Hepatocyte (in vitro differentiated cells): ENCODE measurements around the gene CNKSR1. TPM values are rescaled to one million over a fixed set of nuclear protein-coding genes. Genes with fewer than 3 reads are reported as not detected.
A peak's percentile ranks its signal among the peaks of the same experiment; 100 is the strongest.

Experiments used
- DNase-seq: peaks from one replicate; pipeline ENCODE4 v3.0.0-alpha.2; 2016; ENCODE audit warnings: low spot score
- H2AFZ ChIP-seq: fragments of 200-600 bp; sonication (generic); 2 replicates; pipeline ENCODE4 v1.6.0; 2016; ENCODE audit warnings: antibody characterized with exemption, mild to moderate bottlenecking
- H3K27ac ChIP-seq: fragments of 200-600 bp; sonication (generic); 2 replicates; pipeline ENCODE4 v1.5.1; 2016; ENCODE audit warnings: mild to moderate bottlenecking
- H3K27me3 ChIP-seq: fragments of 200-600 bp; sonication (generic); 2 replicates; pipeline ENCODE4 v1.6.1; 2016
- H3K36me3 ChIP-seq: fragments of 200-600 bp; sonication (generic); replicated peaks from 2 replicates; pipeline ENCODE4 v1.5.1; 2016; ENCODE audit warnings: low read depth; ENCODE audit not compliant: insufficient read depth
- H3K4me1 ChIP-seq: fragments of 200-600 bp; sonication (generic); 2 replicates; pipeline ENCODE4 v1.5.1; 2016; ENCODE audit warnings: mild to moderate bottlenecking, moderate library complexity; ENCODE audit not compliant: insufficient read depth
- H3K4me2 ChIP-seq: fragments of 200-600 bp; sonication (generic); 2 replicates; pipeline ENCODE4 v1.6.0; 2016
- H3K4me3 ChIP-seq: fragments of 200-600 bp; sonication (generic); 2 replicates; pipeline ENCODE4 v1.5.1; 2016; ENCODE audit warnings: mild to moderate bottlenecking
- H3K79me2 ChIP-seq: fragments of 200-600 bp; sonication (generic); 2 replicates; pipeline ENCODE4 v1.6.0; 2017; ENCODE audit warnings: mild to moderate bottlenecking
- H3K9me2 ChIP-seq: fragments of 200-600 bp; sonication (generic); replicated peaks from 2 replicates; pipeline ENCODE4 v1.6.0; 2017; ENCODE audit warnings: mild to moderate bottlenecking; ENCODE audit not compliant: insufficient read depth
- H3K9me3 ChIP-seq: fragments of 200-600 bp; sonication (generic); 2 replicates; pipeline ENCODE4 v1.5.1; 2016; ENCODE audit warnings: low read depth, mild to moderate bottlenecking
- H4K20me1 ChIP-seq: fragments of 200-600 bp; sonication (generic); 2 replicates; pipeline ENCODE4 v1.6.0; 2016; ENCODE audit warnings: mild to moderate bottlenecking; ENCODE audit not compliant: insufficient read depth, poor library complexity, severe bottlenecking
- EZH2 ChIP-seq: fragments of 200-600 bp; sonication (generic); IDR thresholded peaks from 2 replicates; pipeline ENCODE4 v1.6.1; 2016; ENCODE audit warnings: antibody characterized with exemption, mild to moderate bottlenecking, borderline replicate concordance
- EZH2phosphoT487 ChIP-seq: fragments of 200-600 bp; sonication (generic); IDR thresholded peaks from one replicate; pipeline ENCODE4 v1.6.1; 2018; ENCODE audit warnings: antibody characterized with exemption, mild to moderate bottlenecking, low read depth, moderate library complexity; ENCODE audit not compliant: unreplicated experiment, severe bottlenecking
- WGBS: methylation state at CpG from one replicate; pipeline ENCODE4 v1.1.6; 2016; ENCODE audit warnings: low lambda C conversion rate; ENCODE audit errors: missing lambda C conversion rate; 5-methylcytosine and 5-hydroxymethylcytosine counted together
- polyA plus RNA-seq: library from polyadenylated mRNA; unstranded; fragments of >200 nt; fragmentation: Nextera tagmentation; extraction: Ambion mirVana; gene quantifications from 2 replicates; pipeline ENCODE4 v1.2.1, GENCODE V29; 2016
- total RNA-seq: library from RNA; depleted of rRNA; stranded (reverse); fragments of >200 nt; gene quantifications from 2 replicates; pipeline ENCODE4 v1.2.3, GENCODE V29; 2014
- TF ChIP-seq, protein P1 (sequence below): fragments of 200-600 bp; sonication (generic); IDR thresholded peaks from 2 replicates; pipeline ENCODE4 v1.5.1; 2016; ENCODE audit warnings: antibody characterized with exemption, mild to moderate bottlenecking; ENCODE audit not compliant: poor library complexity

The CNKSR1 gene
- total and polyA plus RNA-seq, 2 experiments from 2014 or later = 13.3 to 31.4 TPM

DNA sequence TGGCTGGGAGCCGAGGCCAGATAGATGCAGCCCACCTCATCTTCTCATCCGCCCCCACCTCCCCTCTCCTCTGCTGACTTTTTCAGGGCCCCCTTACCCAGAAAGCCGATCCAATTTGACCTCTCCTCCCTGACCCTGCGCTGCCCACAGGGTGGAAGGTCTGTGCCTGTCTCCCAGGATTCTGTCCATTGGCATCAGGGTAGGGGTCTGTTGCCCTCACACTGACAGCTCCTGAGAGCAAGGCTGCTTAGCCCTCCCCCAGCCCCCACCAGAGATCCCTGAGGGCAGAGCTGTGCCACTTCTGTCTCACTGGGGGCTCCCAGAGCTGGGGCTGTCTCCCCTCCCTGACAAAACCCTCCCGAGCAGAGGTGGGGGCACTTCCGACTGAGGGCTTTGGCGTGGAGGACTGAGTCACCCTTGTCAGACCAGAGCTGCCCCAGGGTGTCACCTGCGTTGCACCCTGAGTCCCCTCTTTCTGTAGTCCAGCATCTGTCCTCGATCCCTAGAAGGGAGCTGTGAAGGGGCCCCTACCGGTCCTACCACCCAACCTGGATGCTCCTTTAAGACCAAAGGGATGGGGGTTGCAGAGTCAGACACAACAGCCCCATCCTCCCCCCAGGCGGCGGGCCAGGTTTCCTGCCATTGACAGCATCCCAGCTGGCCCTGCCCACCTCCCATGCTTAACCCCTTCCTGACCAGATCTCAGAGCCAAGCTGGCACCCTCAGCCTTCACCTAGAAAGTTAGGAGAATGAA, 20.8 kb upstream of the CNKSR1 start:
- Histone ChIP-seq H3K9me3 (no peaks in the 10 kb centered on the region), H3K36me3 (no peaks in the 10 kb centered on the region), H3K79me2 (no peaks in the 10 kb centered on the region), H3K4me2 (peak overlapping the region; percentile 11), H2AFZ (no peak overlapping the region), H4K20me1 (no peaks in the 10 kb centered on the region), H3K9me2 (no peaks in the 10 kb centered on the region), H3K4me1 (peaks cover 8% of the 10 kb centered on the region), H3K27me3 (peaks cover 20% of the 10 kb centered on the region), H3K4me3 (no peak overlapping the region), H3K27ac (no peak overlapping the region)
- no peak for TF ChIP-seq EZH2phosphoT487
- no peak for TF ChIP-seq EZH2
- TF ChIP-seq, protein P1, sequence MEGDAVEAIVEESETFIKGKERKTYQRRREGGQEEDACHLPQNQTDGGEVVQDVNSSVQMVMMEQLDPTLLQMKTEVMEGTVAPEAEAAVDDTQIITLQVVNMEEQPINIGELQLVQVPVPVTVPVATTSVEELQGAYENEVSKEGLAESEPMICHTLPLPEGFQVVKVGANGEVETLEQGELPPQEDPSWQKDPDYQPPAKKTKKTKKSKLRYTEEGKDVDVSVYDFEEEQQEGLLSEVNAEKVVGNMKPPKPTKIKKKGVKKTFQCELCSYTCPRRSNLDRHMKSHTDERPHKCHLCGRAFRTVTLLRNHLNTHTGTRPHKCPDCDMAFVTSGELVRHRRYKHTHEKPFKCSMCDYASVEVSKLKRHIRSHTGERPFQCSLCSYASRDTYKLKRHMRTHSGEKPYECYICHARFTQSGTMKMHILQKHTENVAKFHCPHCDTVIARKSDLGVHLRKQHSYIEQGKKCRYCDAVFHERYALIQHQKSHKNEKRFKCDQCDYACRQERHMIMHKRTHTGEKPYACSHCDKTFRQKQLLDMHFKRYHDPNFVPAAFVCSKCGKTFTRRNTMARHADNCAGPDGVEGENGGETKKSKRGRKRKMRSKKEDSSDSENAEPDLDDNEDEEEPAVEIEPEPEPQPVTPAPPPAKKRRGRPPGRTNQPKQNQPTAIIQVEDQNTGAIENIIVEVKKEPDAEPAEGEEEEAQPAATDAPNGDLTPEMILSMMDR = no peak
- WGBS = 34% methylated on average over 12 of the region's 12 CpGs
- no peak for DNase-seq

DNA sequence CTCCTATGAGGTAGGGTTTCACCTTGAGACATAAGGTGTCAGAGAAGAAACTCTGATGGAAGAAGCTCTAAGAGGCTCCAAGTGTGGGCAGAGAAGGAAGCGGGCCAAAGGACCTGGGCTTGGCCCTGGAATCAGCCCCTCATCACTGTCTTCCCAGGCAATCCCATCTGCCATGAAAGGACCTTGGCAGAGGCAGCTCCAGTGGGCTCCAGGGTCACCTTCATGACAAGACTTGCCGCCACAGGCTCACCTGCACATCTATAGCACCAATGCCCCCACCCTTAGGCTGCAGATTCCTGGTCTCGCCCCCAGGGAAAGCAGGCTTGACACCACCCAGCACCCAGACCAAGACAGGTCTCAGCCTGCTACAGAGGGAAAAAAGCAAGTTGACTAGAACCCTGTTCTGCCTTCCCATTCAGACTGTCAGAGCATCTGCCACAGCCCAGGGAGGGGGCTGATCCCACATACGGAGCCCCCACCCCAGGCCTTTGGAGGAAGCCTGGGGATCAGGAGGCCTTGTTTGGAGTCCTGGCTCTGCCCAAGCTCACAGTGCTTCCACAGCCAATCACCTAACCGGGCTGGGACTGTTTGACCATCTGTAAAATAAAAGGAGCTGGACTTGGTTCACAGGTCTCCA, 18.9 kb upstream of the CNKSR1 start:
- H3K4me3 ChIP-seq = no peak overlapping the region
- no peak overlapping the region for H3K4me2 ChIP-seq
- TF ChIP-seq EZH2phosphoT487 (no peak), EZH2 (no peak)
- TF ChIP-seq, protein P1 = no peak
- H2AFZ ChIP-seq = no peak overlapping the region
- no peaks in the 10 kb centered on the region for H3K9me3 ChIP-seq
- no peaks in the 10 kb centered on the region for H4K20me1 ChIP-seq
- H3K27me3 ChIP-seq = peaks cover 28% of the 10 kb centered on the region
- no peak overlapping the region for H3K27ac ChIP-seq
- 82% methylated on average over 5 of the region's 5 CpGs for WGBS
- H3K79me2 ChIP-seq = no peaks in the 10 kb centered on the region
- H3K4me1 ChIP-seq = peaks cover 9% of the 10 kb centered on the region
- H3K9me2 ChIP-seq = no peaks in the 10 kb centered on the region
- no peak for DNase-seq
- no peaks in the 10 kb centered on the region for H3K36me3 ChIP-seq

DNA sequence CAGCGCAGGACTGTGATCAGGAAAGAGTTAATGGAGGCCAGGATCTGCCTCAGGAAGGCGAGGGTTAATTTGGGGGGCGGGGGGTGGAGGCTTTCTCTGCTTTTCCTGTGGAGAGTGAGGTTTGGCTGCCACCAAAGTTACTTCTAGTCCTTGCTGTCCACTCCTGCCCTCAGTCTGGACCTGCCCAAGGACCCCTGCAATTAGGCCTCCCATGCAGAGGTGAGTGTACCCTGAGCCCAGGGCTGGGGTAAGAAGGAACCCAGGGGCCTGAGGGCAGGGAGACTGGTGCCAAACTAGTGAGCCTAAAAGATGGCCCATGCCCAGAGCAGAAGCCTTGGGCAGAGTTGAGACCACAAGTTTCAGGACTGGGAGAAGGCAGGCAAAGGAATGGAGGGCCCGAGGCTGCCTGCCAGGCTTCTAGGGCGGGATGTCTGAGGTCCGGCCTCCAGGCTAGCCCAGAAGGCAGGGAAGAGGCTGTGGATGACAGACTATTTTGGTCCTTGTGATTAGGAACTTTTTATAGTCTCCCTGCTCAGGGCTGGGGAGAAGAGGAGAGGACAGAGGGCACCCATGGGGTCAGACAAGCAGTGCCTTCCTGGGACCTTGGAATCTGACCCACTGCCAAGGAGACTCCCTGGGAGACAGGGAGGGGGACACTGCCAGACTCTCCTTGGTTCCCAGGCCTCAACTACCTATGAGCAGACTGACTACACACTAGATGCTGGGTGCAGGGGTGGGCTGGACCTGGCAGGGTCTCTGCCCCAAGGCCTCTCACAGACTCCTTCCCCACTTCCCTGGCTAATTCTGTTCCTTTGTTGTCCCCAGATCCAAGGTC, 18.2 kb upstream of the CNKSR1 start, which contains the start of gene FAM110D:
TSS of gene FAM110D (plus strand) at position 172 of the 835 bp plus-strand sequence. CDS start 2,213 bp downstream, outside the sequence.
- no peaks in the 10 kb centered on the region for H3K79me2 ChIP-seq
- no peaks in the 10 kb centered on the region for H3K9me3 ChIP-seq
- H4K20me1 ChIP-seq = no peaks in the 10 kb centered on the region
- WGBS = 49% methylated on average over 6 of the region's 6 CpGs
- no peaks in the 10 kb centered on the region for H3K9me2 ChIP-seq
- H3K36me3 ChIP-seq = no peaks in the 10 kb centered on the region
- peaks cover 28% of the 10 kb centered on the region for H3K27me3 ChIP-seq
- H3K4me2 ChIP-seq = peak within 1 kb of the TSS; percentile 24
- no peak within 1 kb of the TSS for H3K4me3 ChIP-seq
- TF ChIP-seq EZH2 (no peak), EZH2phosphoT487 (no peak)
- TF ChIP-seq, protein P1 = no peak
- H2AFZ ChIP-seq = no peak within 1 kb of the TSS
- H3K4me1 ChIP-seq = peaks cover 14% of the 10 kb centered on the region
- no peak for DNase-seq
- no peak within 1 kb of the TSS for H3K27ac ChIP-seq
